ENCODE measurements around the gene C2orf68. TPM values are rescaled to one million over a fixed set of nuclear protein-coding genes. Genes with fewer than 3 reads are reported as not detected.

C2orf68 gene
- total and polyA plus RNA-seq, 9 of the 15 experiments (the other 6 are each of a cell fraction or from before 2014, with no cell fraction given): 22.1 to 50.0 (median 31.8) TPM

DNA sequence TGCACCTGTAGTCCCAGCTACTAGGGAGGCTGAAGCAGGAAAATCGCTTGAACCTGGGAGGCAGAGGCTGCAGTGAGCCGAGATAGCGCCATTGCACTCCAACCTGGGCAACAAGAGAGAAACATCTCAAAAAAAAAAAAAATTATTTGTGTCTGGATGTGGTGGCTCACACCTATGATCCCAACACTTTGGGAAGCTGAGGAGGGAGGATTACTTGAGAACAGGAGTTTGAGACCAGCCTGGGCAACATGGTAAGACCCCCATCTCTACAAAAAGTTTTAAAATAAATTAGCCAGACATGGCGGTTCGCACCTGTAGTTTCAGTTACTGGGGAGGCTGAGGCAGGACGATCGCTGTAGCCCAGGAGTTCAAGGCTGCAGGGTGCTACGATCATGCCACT, 36.1 kb downstream of the C2orf68 start (continued):
- TF ChIP-seq TCF15 (CRISPR knock-in tag; IDR thresholded peaks at IDR 0.05) (no peak), ZNF175 (CRISPR knock-in tag; IDR thresholded peaks at IDR 0.05; ENCODE audit: low read depth) (no peak), PCBP2 (IDR thresholded peaks at IDR 0.05; ENCODE audit: low read depth, low read length, poor library complexity, severe bottlenecking) (no peak), BRF1 (IDR thresholded peaks at IDR 0.05; ENCODE audit: borderline replicate concordance, extremely low read depth, insufficient read length) (no peak), RCOR1 (IDR thresholded peaks at IDR 0.05; ENCODE audit: borderline replicate concordance in 1 of 2, low read depth in 2 of 2, low read length in 2 of 2) (no peak), KLF10 (CRISPR knock-in tag; IDR thresholded peaks at IDR 0.05) (no peak), GTF2F1 (IDR thresholded peaks at IDR 0.05; ENCODE audit: low read depth, low read length) (no peak)

DNA sequence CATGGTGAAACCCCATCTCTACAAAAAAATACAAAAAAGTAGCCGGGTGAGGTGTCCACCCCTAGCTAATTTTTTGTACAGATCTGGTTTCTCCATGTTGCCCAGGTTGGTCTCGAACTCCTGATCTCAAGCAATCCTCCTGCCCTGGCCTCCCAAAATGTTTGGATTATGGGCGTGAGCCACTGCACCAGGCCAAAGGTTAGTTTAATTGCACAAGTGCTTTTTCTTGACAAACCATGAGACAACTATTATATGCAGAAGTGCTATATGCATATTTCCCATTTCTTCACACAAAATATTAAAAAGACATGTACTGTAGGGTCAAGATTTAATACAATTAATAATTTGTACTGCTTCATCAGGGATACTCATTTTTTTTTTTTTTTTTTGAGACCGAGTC, 45.6 kb downstream of the C2orf68 start:
- BruUV-seq (replicated peaks): no TSS peak
- DNase-seq (ENCODE audit: extremely low read depth in 1 of 4, low spot score in 3 of 4): no peak
- Histone ChIP-seq H3K9me1 (ENCODE audit: control insufficient read depth, insufficient read depth, low read length) (no peaks in the 10 kb centered on the region), H3K4me3 (no peak overlapping the region), H3K27me3 (ENCODE audit: control insufficient read depth in 2 of 2, insufficient read depth in 2 of 2, low read length in 2 of 2) (no peaks in the 10 kb centered on the region), H3K4me1 (replicated peaks in 1 of 2; ENCODE audit: control insufficient read depth in 2 of 2, insufficient read depth in 2 of 2, low read length in 2 of 2) (peaks cover 9 to 18% of the 10 kb centered on the region in 2 experiments), H2AFZ (ENCODE audit: low read depth, low read length) (no peak overlapping the region), H3K4me2 (ENCODE audit: insufficient read depth, low read length) (no peak overlapping the region), H3K9ac (ENCODE audit: insufficient read depth in 1 of 2, low read depth in 2 of 2, low read length in 2 of 2) (no peak overlapping the region), H3K79me2 (ENCODE audit: control insufficient read depth, insufficient read depth, low read length) (peaks cover 3% of the 10 kb centered on the region; the same call in 2 of the 3 replicates), H3K9me3 (replicated peaks; ENCODE audit: control insufficient read depth, insufficient read depth, low read depth, low read length) (no peaks in the 10 kb centered on the region), H3K36me3 (ENCODE audit: control insufficient read depth, insufficient read depth, low read length) (no peaks in the 10 kb centered on the region), H4K20me1 (replicated peaks; ENCODE audit: control insufficient read depth, insufficient read depth, low read length) (no peaks in the 10 kb centered on the region), H3K27ac (ENCODE audit: extremely low read depth, low read depth, low read length) (no peak overlapping the region)
- in situ Hi-C loops (cut with MboI) (no loop called here), intact Hi-C loops (cut with micrococcal nuclease) (no loop called here)
- no peak for ATAC-seq
- FAIRE-seq: no peak
- WGBS (ENCODE audit: insufficient coverage, low coverage, missing lambda C conversion rate): 47% methylated on average over 4 of the region's 4 CpGs
- ChIA-PET POLR2A (interaction anchor here (0.9 to 1.4 kb wide), 3 partner anchors 10 to 18 kb away, joined by 3 to 8 read pairs (median 3); partner anchors contain the start of gene VAMP8), CTCF (ENCODE audit: low intra/inter-chr PET ratio) (no interaction called here)
- TF ChIP-seq SNIP1 (IDR thresholded peaks at IDR 0.05; ENCODE audit: low read depth) (no peak), TCF7L2 (IDR thresholded peaks at IDR 0.05; ENCODE audit: low read depth, low read length) (no peak), PYGO2 (tag; IDR thresholded peaks at IDR 0.05) (no peak), MEIS2 (IDR thresholded peaks at IDR 0.05; ENCODE audit: partially characterized antibody) (no peak), HMG20B (CRISPR knock-in tag; IDR thresholded peaks at IDR 0.05) (no peak)
- TF ChIP-seq, protein P1, sequence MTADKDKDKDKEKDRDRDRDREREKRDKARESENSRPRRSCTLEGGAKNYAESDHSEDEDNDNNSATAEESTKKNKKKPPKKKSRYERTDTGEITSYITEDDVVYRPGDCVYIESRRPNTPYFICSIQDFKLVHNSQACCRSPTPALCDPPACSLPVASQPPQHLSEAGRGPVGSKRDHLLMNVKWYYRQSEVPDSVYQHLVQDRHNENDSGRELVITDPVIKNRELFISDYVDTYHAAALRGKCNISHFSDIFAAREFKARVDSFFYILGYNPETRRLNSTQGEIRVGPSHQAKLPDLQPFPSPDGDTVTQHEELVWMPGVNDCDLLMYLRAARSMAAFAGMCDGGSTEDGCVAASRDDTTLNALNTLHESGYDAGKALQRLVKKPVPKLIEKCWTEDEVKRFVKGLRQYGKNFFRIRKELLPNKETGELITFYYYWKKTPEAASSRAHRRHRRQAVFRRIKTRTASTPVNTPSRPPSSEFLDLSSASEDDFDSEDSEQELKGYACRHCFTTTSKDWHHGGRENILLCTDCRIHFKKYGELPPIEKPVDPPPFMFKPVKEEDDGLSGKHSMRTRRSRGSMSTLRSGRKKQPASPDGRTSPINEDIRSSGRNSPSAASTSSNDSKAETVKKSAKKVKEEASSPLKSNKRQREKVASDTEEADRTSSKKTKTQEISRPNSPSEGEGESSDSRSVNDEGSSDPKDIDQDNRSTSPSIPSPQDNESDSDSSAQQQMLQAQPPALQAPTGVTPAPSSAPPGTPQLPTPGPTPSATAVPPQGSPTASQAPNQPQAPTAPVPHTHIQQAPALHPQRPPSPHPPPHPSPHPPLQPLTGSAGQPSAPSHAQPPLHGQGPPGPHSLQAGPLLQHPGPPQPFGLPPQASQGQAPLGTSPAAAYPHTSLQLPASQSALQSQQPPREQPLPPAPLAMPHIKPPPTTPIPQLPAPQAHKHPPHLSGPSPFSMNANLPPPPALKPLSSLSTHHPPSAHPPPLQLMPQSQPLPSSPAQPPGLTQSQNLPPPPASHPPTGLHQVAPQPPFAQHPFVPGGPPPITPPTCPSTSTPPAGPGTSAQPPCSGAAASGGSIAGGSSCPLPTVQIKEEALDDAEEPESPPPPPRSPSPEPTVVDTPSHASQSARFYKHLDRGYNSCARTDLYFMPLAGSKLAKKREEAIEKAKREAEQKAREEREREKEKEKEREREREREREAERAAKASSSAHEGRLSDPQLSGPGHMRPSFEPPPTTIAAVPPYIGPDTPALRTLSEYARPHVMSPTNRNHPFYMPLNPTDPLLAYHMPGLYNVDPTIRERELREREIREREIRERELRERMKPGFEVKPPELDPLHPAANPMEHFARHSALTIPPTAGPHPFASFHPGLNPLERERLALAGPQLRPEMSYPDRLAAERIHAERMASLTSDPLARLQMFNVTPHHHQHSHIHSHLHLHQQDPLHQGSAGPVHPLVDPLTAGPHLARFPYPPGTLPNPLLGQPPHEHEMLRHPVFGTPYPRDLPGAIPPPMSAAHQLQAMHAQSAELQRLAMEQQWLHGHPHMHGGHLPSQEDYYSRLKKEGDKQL (CRISPR knock-in tag; IDR thresholded peaks at IDR 0.05; ENCODE audit: borderline replicate concordance): no peak
- TF ChIP-seq, protein P2, sequence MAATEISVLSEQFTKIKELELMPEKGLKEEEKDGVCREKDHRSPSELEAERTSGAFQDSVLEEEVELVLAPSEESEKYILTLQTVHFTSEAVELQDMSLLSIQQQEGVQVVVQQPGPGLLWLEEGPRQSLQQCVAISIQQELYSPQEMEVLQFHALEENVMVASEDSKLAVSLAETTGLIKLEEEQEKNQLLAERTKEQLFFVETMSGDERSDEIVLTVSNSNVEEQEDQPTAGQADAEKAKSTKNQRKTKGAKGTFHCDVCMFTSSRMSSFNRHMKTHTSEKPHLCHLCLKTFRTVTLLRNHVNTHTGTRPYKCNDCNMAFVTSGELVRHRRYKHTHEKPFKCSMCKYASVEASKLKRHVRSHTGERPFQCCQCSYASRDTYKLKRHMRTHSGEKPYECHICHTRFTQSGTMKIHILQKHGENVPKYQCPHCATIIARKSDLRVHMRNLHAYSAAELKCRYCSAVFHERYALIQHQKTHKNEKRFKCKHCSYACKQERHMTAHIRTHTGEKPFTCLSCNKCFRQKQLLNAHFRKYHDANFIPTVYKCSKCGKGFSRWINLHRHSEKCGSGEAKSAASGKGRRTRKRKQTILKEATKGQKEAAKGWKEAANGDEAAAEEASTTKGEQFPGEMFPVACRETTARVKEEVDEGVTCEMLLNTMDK (IDR thresholded peaks at IDR 0.05; ENCODE audit: borderline replicate concordance, insufficient read depth, low read depth, low read length, poor library complexity, severe bottlenecking): no peak
